Choroid plexus epithelial cell (primary cell): ENCODE data around the gene KATNBL1.

Source experiments
- DNase-seq: peaks from one replicate; pipeline ENCODE4 v3.0.0-alpha.2; 2010; ENCODE audit warnings: low read depth
- H3K4me3 ChIP-seq: 2 replicates; pipeline ENCODE4 v1.5.1; 2011; ENCODE audit warnings: low read depth, mild to moderate bottlenecking, control low read depth, low read length, moderate library complexity
- CTCF ChIP-seq: conservative IDR thresholded peaks from 2 replicates; pipeline ENCODE4 v1.5.1; 2011; ENCODE audit warnings: low read depth, mild to moderate bottlenecking, control low read depth, inconsistent platforms, low read length, moderate library complexity

KATNBL1 gene

GRCh38 chr15:34223904-34224596 lies 14.2 kb upstream of the KATNBL1 start:
- peak overlapping the region; percentile 98 for H3K4me3 ChIP-seq
- peak; percentile 12 for TF ChIP-seq CTCF
- peak; percentile 28 for DNase-seq

- no peak overlapping the region for H3K4me3 ChIP-seq
- TF ChIP-seq CTCF: no peak
- no peak for DNase-seq
Measured at GRCh38 chr15:34217587-34218225, 7.8 kb upstream of the KATNBL1 start.

GRCh38 chr15:34216527-34217270 lies 6.8 kb upstream of the KATNBL1 start:
- no peak for TF ChIP-seq CTCF
- DNase-seq: no peak

GRCh38 chr15:34214135-34214534 lies 4.2 kb upstream of the KATNBL1 start:
- no peak overlapping the region for H3K4me3 ChIP-seq
- TF ChIP-seq CTCF: no peak
- DNase-seq: no peak

More at GRCh38 chr15:34216527-34217270, 6.8 kb upstream of the KATNBL1 start:
- no peak overlapping the region for H3K4me3 ChIP-seq

GRCh38 chr15:34213690-34214089 lies 3.8 kb upstream of the KATNBL1 start:
- TF ChIP-seq CTCF: peak; percentile 19

GRCh38 chr15:34206011-34206410 lies 3.9 kb downstream of the KATNBL1 start:
- DNase-seq: peak; percentile 31
- no peak for TF ChIP-seq CTCF
- no peak overlapping the region for H3K4me3 ChIP-seq

More at GRCh38 chr15:34213690-34214089, 3.8 kb upstream of the KATNBL1 start:
- peak; percentile 9 for DNase-seq
- no peak overlapping the region for H3K4me3 ChIP-seq
